Measurements from ENCODE around the gene NOP14. TPM values are rescaled to one million over a fixed set of nuclear protein-coding genes. Genes with fewer than 3 reads are reported as not detected.

The NOP14 gene
- total and polyA plus RNA-seq, 2 experiments from 2014 or later = 29.9 to 38.7 TPM

- no peak overlapping the region for H2AFZ ChIP-seq
Observed at GRCh38 chr4:2953496-2953895, 9.7 kb downstream of the NOP14 start.

More at GRCh38 chr4:2953496-2953895, 9.7 kb downstream of the NOP14 start:
- TF ChIP-seq STAT1 (IDR thresholded peaks at IDR 0.05; ENCODE audit: unreplicated experiment) (no peak), ZNF462 (CRISPR knock-in tag; IDR thresholded peaks at IDR 0.05) (no peak), POLR2AphosphoS5 (IDR thresholded peaks at IDR 0.05; ENCODE audit: low read depth) (no peak), EZH2 (IDR thresholded peaks at IDR 0.05; ENCODE audit: low read depth, unreplicated experiment) (no peak), JUNB (IDR thresholded peaks at IDR 0.05; ENCODE audit: unreplicated experiment) (no peak)
- no peak overlapping the region for H3K4me3 Mint-ChIP-seq
- Histone ChIP-seq H3K27me3 (ENCODE audit: insufficient read depth) (0 out of 2 replicates have a peak, but pooled peaks cover 3% of the 10 kb centered on the region), H3K4me2 (no peak overlapping the region), H3F3A (replicated peaks; ENCODE audit: low read depth) (peaks cover 18% of the 10 kb centered on the region), H3K79me2 (replicated peaks; ENCODE audit: insufficient read depth) (peaks cover 33% of the 10 kb centered on the region), H3K4me1 (ENCODE audit: insufficient read depth) (no peaks in the 10 kb centered on the region), H3K27ac (ENCODE audit: low read depth) (no peak overlapping the region), H4K20me1 (replicated peaks; ENCODE audit: insufficient read depth) (peaks cover 18% of the 10 kb centered on the region), H3K4me3 (no peak overlapping the region), H3K36me3 (ENCODE audit: insufficient read depth) (peaks cover 72% of the 10 kb centered on the region), H3K9me2 (ENCODE audit: insufficient read depth) (0 out of 2 replicates have a peak, but pooled peaks cover 12% of the 10 kb centered on the region)
- DNase-seq (ENCODE audit: low spot score) = no peak
- ATAC-seq = no peak
- H3K9me3 Mint-ChIP-seq = peaks cover 43% of the 10 kb centered on the region
- peaks cover 99% of the 10 kb centered on the region for H3K36me3 Mint-ChIP-seq (ENCODE audit: low read depth)
- H3K27ac Mint-ChIP-seq = no peak overlapping the region
- H3K4me1 Mint-ChIP-seq = no peaks in the 10 kb centered on the region
- peaks cover 29% of the 10 kb centered on the region for H3K27me3 Mint-ChIP-seq (ENCODE audit: insufficient read depth, low read depth, poor library complexity)

Data from GM23338 (cell line).